PC-9 (cell line): ENCODE data around the gene PLCD3. TPM values are rescaled to one million over a fixed set of nuclear protein-coding genes. Genes with fewer than 3 reads are reported as not detected.

Experiments
- BruUV-seq: library from RNA; stranded (reverse); fragments of 400-500 nt; replicated peaks from 2 replicates; lab custom pipeline; 2021; lab: Mats Ljungman, UMichigan
- CTCF ChIA-PET: fragments of 300-600 bp; sonication (Branson Sonifier 250); formaldehyde crosslinking; loops from one replicate; lab custom pipeline; 2022; ENCODE audit warnings: antibody characterized with exemption; lab: Charles Lee
- POLR2A ChIA-PET: fragments of 300-600 bp; sonication (Branson Sonifier 250); formaldehyde crosslinking; loops from one replicate; lab custom pipeline; 2022; ENCODE audit warnings: antibody characterized with exemption; ENCODE audit not compliant: unreplicated experiment; lab: Charles Lee
- DNase-seq, 2 experiments: peaks; one replicate each; pipeline versions ENCODE4 v3.0.0 to v3.0.0-alpha.2; 2015 to 2022; ENCODE audit warnings: mixed read lengths in 1 of 2
- H2AFZ ChIP-seq: fragments of 200-600 bp; sonication (generic); 2 replicates; pipeline ENCODE4 v1.8.1; 2017; ENCODE audit warnings: antibody characterized with exemption
- H3F3A ChIP-seq: fragments of 200-600 bp; sonication (generic); 2 replicates; pipeline ENCODE4 v1.8.1; 2017; ENCODE audit warnings: antibody characterized with exemption, mild to moderate bottlenecking, low read depth; ENCODE audit not compliant: insufficient read depth
- H3K27ac ChIP-seq: fragments of 200-600 bp; sonication (generic); 2 replicates; pipeline ENCODE4 v1.6.1; 2016; ENCODE audit warnings: mixed run types
- H3K27me3 ChIP-seq: fragments of 200-600 bp; sonication (generic); 2 replicates; pipeline ENCODE4 v1.6.1; 2016; ENCODE audit warnings: low read depth, mixed run types; ENCODE audit not compliant: insufficient read depth
- H3K36me3 ChIP-seq: fragments of 200-600 bp; sonication (generic); 2 replicates; pipeline ENCODE4 v1.6.1; 2016; ENCODE audit warnings: low read depth, mixed run types
- H3K4me1 ChIP-seq: fragments of 200-600 bp; sonication (generic); replicated peaks from 2 replicates; pipeline ENCODE4 v1.6.1; 2016; ENCODE audit warnings: mixed run types; ENCODE audit not compliant: insufficient read depth
- H3K4me2 ChIP-seq: fragments of 200-600 bp; sonication (generic); 2 replicates; pipeline ENCODE4 v1.6.1; 2017; ENCODE audit warnings: mixed run types
- H3K4me3 ChIP-seq: fragments of 200-600 bp; sonication (generic); 2 replicates; pipeline ENCODE4 v1.6.1; 2016; ENCODE audit warnings: mixed run types
- H3K79me2 ChIP-seq: fragments of 200-600 bp; sonication (generic); 2 replicates; pipeline ENCODE4 v1.6.1; 2017; ENCODE audit warnings: low read depth, mixed run types
- H3K9me2 ChIP-seq: fragments of 200-600 bp; sonication (generic); 2 replicates; pipeline ENCODE4 v1.8.1; 2017; ENCODE audit warnings: mild to moderate bottlenecking; ENCODE audit not compliant: insufficient read depth
- H3K9me3 ChIP-seq: fragments of 200-600 bp; sonication (generic); 2 replicates; pipeline ENCODE4 v1.8.1; 2016; ENCODE audit warnings: low read depth; ENCODE audit not compliant: insufficient read depth
- H4K20me1 ChIP-seq: fragments of 200-600 bp; sonication (generic); 2 replicates; pipeline ENCODE4 v1.8.1; 2017; ENCODE audit not compliant: insufficient read depth
- EZH2 ChIP-seq: fragments of 200-600 bp; sonication (generic); IDR thresholded peaks from 2 replicates; pipeline ENCODE4 v1.8.0; 2017; ENCODE audit warnings: antibody characterized with exemption, low read depth
- intact Hi-C: fragments of 100-400 bp; cut with micrococcal nuclease; formaldehyde crosslinking; loops from one replicate; pipeline ENCODE4 v1.10.0; 2022; ENCODE audit not compliant: unreplicated experiment
- total RNA-seq: library from RNA; stranded (reverse); gene quantifications from 2 replicates; pipeline ENCODE4 v1.2.3, GENCODE V29; 2021
- TF ChIP-seq, protein P1 (sequence below): fragments of 200-600 bp; sonication (generic); conservative IDR thresholded peaks from 2 replicates; pipeline ENCODE4 v1.6.1; 2017; ENCODE audit warnings: mixed run types, antibody characterized with exemption, mild to moderate bottlenecking, moderate library complexity

PLCD3 gene
- total RNA-seq, 1 experiment from 2014 or later = 92.4 TPM

DNA sequence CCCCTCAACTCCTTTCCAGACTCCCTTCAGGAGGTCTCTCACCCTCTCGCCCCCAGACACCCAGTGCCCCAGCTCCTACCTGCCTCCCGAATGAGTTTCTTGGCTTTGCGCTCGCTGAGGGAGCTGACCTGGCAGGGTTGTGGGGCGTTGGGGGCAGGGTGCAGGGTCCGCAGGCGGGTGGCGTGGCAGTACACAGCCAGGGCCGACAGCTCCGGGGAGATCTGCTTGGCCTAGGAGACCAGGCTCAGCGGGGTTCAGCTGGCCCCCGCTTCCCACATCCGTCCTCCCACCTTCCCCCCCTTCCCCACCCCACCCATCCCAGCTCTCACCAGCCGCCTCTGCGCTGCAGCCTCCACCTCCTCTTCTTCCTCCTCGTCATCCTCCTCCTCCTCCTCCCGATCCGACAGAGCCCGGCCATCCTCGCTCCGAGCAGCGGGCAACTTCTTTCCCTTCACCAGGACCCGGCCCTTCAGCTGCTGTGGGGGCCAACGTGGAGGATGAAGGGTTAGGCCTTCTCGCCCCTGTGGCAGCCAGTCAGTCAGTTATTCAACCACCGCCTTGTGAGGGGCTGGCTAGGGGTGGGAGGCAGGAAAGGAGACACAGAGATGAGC, 17.2 kb downstream of the PLCD3 start:
- ChIA-PET POLR2A (no interaction called here), CTCF (no interaction called here)
- Histone ChIP-seq H3K36me3 (no peaks in the 10 kb centered on the region), H3K4me1 (no peaks in the 10 kb centered on the region), H3K27me3 (no peaks in the 10 kb centered on the region), H2AFZ (no peak overlapping the region), H4K20me1 (no peaks in the 10 kb centered on the region), H3K79me2 (no peaks in the 10 kb centered on the region), H3F3A (no peaks in the 10 kb centered on the region), H3K27ac (no peak overlapping the region), H3K9me2 (no peaks in the 10 kb centered on the region), H3K4me3 (no peak overlapping the region), H3K9me3 (no peaks in the 10 kb centered on the region), H3K4me2 (no peak overlapping the region)
- TF ChIP-seq EZH2 = no peak
- TF ChIP-seq, protein P1, sequence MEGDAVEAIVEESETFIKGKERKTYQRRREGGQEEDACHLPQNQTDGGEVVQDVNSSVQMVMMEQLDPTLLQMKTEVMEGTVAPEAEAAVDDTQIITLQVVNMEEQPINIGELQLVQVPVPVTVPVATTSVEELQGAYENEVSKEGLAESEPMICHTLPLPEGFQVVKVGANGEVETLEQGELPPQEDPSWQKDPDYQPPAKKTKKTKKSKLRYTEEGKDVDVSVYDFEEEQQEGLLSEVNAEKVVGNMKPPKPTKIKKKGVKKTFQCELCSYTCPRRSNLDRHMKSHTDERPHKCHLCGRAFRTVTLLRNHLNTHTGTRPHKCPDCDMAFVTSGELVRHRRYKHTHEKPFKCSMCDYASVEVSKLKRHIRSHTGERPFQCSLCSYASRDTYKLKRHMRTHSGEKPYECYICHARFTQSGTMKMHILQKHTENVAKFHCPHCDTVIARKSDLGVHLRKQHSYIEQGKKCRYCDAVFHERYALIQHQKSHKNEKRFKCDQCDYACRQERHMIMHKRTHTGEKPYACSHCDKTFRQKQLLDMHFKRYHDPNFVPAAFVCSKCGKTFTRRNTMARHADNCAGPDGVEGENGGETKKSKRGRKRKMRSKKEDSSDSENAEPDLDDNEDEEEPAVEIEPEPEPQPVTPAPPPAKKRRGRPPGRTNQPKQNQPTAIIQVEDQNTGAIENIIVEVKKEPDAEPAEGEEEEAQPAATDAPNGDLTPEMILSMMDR = no peak
- intact Hi-C loops = no loop called here
- BruUV-seq = no TSS peak
- no peak for DNase-seq

GRCh38 chr17:45114117-45114932, 18.0 kb downstream of the PLCD3 start:
- Histone ChIP-seq H3K79me2 (no peaks in the 10 kb centered on the region), H3K27ac (no peak overlapping the region), H3K4me2 (no peak overlapping the region), H4K20me1 (no peaks in the 10 kb centered on the region), H3K36me3 (no peaks in the 10 kb centered on the region), H3K4me1 (no peaks in the 10 kb centered on the region), H3K9me2 (no peaks in the 10 kb centered on the region), H2AFZ (no peak overlapping the region), H3K27me3 (no peaks in the 10 kb centered on the region), H3F3A (no peaks in the 10 kb centered on the region), H3K9me3 (no peaks in the 10 kb centered on the region), H3K4me3 (no peak overlapping the region)
- TF ChIP-seq EZH2 = no peak
- TF ChIP-seq, protein P1 = no peak
- BruUV-seq = no TSS peak
- intact Hi-C loops = no loop called here
- CTCF ChIA-PET = no interaction called here
- POLR2A ChIA-PET = no interaction called here
- no peak for DNase-seq

DNA sequence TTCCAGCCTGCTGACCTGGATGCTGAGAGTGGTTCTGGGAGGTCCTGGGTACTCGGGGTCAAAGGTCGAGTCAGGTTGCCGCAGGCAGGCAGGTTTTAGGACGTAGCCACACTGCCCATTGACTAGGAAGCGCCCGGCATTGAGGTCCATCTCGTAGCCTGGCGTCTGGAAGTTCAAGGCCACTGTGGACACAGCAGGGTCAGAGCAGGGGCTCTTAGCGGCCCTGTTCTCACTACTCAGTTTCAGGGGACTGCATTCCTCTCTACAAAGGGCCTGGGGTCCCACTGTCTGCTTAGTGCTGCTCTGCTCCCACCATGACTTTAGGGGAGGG, 18.9 kb downstream of the PLCD3 start:
- Histone ChIP-seq H3K4me3 (no peak overlapping the region), H3F3A (peaks cover 4% of the 10 kb centered on the region), H3K9me3 (no peaks in the 10 kb centered on the region), H3K27me3 (no peaks in the 10 kb centered on the region), H3K36me3 (no peaks in the 10 kb centered on the region), H3K79me2 (no peaks in the 10 kb centered on the region), H3K4me1 (no peaks in the 10 kb centered on the region), H3K27ac (no peak overlapping the region), H4K20me1 (no peaks in the 10 kb centered on the region), H3K4me2 (no peak overlapping the region), H2AFZ (no peak overlapping the region), H3K9me2 (no peaks in the 10 kb centered on the region)
- no TSS peak for BruUV-seq
- intact Hi-C loops = no loop called here
- TF ChIP-seq, protein P1 = no peak
- TF ChIP-seq EZH2 = no peak
- CTCF ChIA-PET = no interaction called here
- DNase-seq = no peak
- POLR2A ChIA-PET = no interaction called here
